IMR-90 (cell line): ENCODE results near the gene MEGF8. TPM values are rescaled to one million over a fixed set of nuclear protein-coding genes. Genes with fewer than 3 reads are reported as not detected.
A peak's percentile ranks its signal among the peaks of the same experiment; 100 is the strongest.

ENCODE experiments used
- ATAC-seq: fragments of 200-7000 bp; cut with Tn5 transposase; 2 replicates; pipeline ENCODE4 v1.9.1; 2020; ENCODE audit warnings: low read depth, mild to moderate bottlenecking, moderate library complexity
- BruUV-seq: library from RNA; stranded (reverse); fragments of 400-500 nt; replicated peaks from 2 replicates; lab custom pipeline; 2021; lab: Mats Ljungman, UMichigan
- CTCF ChIA-PET: fragments of 300-600 bp; formaldehyde crosslinking; extraction: SDS; loops from one replicate; lab custom pipeline; 2021; ENCODE audit warnings: antibody characterized with exemption; lab: Yijun Ruan, JAX
- POLR2A ChIA-PET: fragments of 300-600 bp; sonication (Branson Sonifier 250); formaldehyde crosslinking; loops from one replicate; lab custom pipeline; 2022; ENCODE audit warnings: antibody characterized with exemption; ENCODE audit not compliant: unreplicated experiment; lab: Charles Lee
- DNase-seq: peaks from one replicate; pipeline ENCODE4 v3.0.0; 2013
- H2AFZ ChIP-seq: replicated peaks from 2 replicates; pipeline ENCODE3; 2013; ENCODE audit warnings: low read length, mild to moderate bottlenecking; ENCODE audit not compliant: poor library complexity
- H2AK5ac ChIP-seq: 2 replicates; pipeline ENCODE4 v1.6.1; 2013; ENCODE audit warnings: low read depth, low read length, inconsistent platforms
- H2AK9ac ChIP-seq: replicated peaks from 2 replicates; pipeline ENCODE3; 2013; ENCODE audit warnings: mild to moderate bottlenecking, low read depth, low read length, moderate library complexity; ENCODE audit not compliant: poor library complexity
- H2BK120ac ChIP-seq: 2 replicates; pipeline ENCODE4 v1.6.1; 2013; ENCODE audit warnings: low read depth, low read length, inconsistent platforms
- H2BK15ac ChIP-seq: 3 replicates; pipeline ENCODE4 v1.6.1; 2013; ENCODE audit warnings: low read depth, low read length, inconsistent platforms
- H2BK20ac ChIP-seq: 2 replicates; pipeline ENCODE4 v1.6.1; 2013; ENCODE audit warnings: low read depth, mild to moderate bottlenecking, inconsistent platforms, low read length, moderate library complexity
- H2BK5ac ChIP-seq: 2 replicates; pipeline ENCODE4 v1.6.1; 2013; ENCODE audit warnings: mild to moderate bottlenecking, low read depth, low read length, inconsistent platforms; ENCODE audit not compliant: poor library complexity, severe bottlenecking
- H3K14ac ChIP-seq: replicated peaks from 2 replicates; pipeline ENCODE4 v1.6.1; 2013; ENCODE audit warnings: low read depth, low read length, inconsistent platforms
- H3K18ac ChIP-seq: 2 replicates; pipeline ENCODE4 v1.6.1; 2013; ENCODE audit warnings: low read depth, low read length, control low read depth
- H3K23ac ChIP-seq: 2 replicates; pipeline ENCODE4 v1.6.1; 2013; ENCODE audit warnings: low read depth, low read length, inconsistent platforms
- H3K27ac ChIP-seq: 2 replicates; pipeline ENCODE4 v1.5.1; 2013; ENCODE audit warnings: mild to moderate bottlenecking, control low read depth, low read length; ENCODE audit not compliant: insufficient read depth
- H3K27me3 ChIP-seq: 2 replicates; pipeline ENCODE4 v1.6.1; 2013; ENCODE audit warnings: low read length; ENCODE audit not compliant: control insufficient read depth, insufficient read depth
- H3K36me3 ChIP-seq: 2 replicates; pipeline ENCODE4 v1.6.1; 2013; ENCODE audit warnings: low read length, mixed read lengths; ENCODE audit not compliant: control insufficient read depth, insufficient read depth
- H3K4ac ChIP-seq: 2 replicates; pipeline ENCODE4 v1.6.1; 2013; ENCODE audit warnings: low read depth, low read length, inconsistent platforms
- H3K4me1 ChIP-seq: 2 replicates; pipeline ENCODE4 v1.6.1; 2013; ENCODE audit warnings: low read length, mixed read lengths; ENCODE audit not compliant: control insufficient read depth, insufficient read depth
- H3K4me2 ChIP-seq: 2 replicates; pipeline ENCODE4 v1.6.1; 2013; ENCODE audit warnings: low read depth, mild to moderate bottlenecking, control low read depth, low read length, moderate library complexity
- H3K4me3 ChIP-seq: 2 replicates; pipeline ENCODE4 v1.5.1; 2013; ENCODE audit warnings: low read depth, mild to moderate bottlenecking, control low read depth, low read length, moderate library complexity; ENCODE audit not compliant: insufficient read depth
- H3K56ac ChIP-seq: 2 replicates; pipeline ENCODE4 v1.6.1; 2013; ENCODE audit warnings: low read length, inconsistent platforms; ENCODE audit not compliant: insufficient read depth; ENCODE audit errors: extremely low read depth
- H3K79me1 ChIP-seq, 2 experiments: 2 replicates each; pipeline ENCODE4 v1.6.1; 2013; ENCODE audit warnings: low read length in 2 of 2, inconsistent platforms in 1 of 2, low read depth in 1 of 2
- H3K9ac ChIP-seq: 2 replicates; pipeline ENCODE4 v1.6.1; 2013; ENCODE audit warnings: low read depth, low read length, control low read depth
- H3K9me1 ChIP-seq: 2 replicates; pipeline ENCODE4 v1.6.1; 2013; ENCODE audit warnings: low read length, inconsistent platforms; ENCODE audit not compliant: insufficient read depth
- H3K9me3 ChIP-seq: 2 replicates; pipeline ENCODE4 v1.6.1; 2013; ENCODE audit warnings: low read length; ENCODE audit not compliant: control insufficient read depth, insufficient read depth
- H4K20me1 ChIP-seq: 2 replicates; pipeline ENCODE4 v1.6.1; 2013; ENCODE audit warnings: low read length, inconsistent platforms; ENCODE audit not compliant: insufficient read depth
- H4K5ac ChIP-seq: 2 replicates; pipeline ENCODE4 v1.6.1; 2013; ENCODE audit warnings: mild to moderate bottlenecking, low read depth, low read length, control low read depth
- H4K8ac ChIP-seq, 2 experiments: 2 replicates each; pipeline ENCODE4 v1.6.1; 2013; ENCODE audit warnings: low read depth in 2 of 2, low read length in 2 of 2, control low read depth in 1 of 2, inconsistent platforms in 1 of 2
- H4K91ac ChIP-seq: 2 replicates; pipeline ENCODE4 v1.6.1; 2013; ENCODE audit warnings: low read depth, low read length, inconsistent platforms; ENCODE audit not compliant: insufficient read depth
- BHLHE40 ChIP-seq: fragments of 150-350 bp; IDR thresholded peaks from 2 replicates; pipeline ENCODE4 v1.6.1; 2016; ENCODE audit warnings: mild to moderate bottlenecking, low read depth, low read length
- CEBPB ChIP-seq: IDR thresholded peaks from 2 replicates; pipeline ENCODE4 v1.6.1; 2012; ENCODE audit warnings: low read depth, low read length, improper control_type of control experiment
- CHD1 ChIP-seq: IDR thresholded peaks from 2 replicates; pipeline ENCODE4 v1.6.1; 2012; ENCODE audit warnings: low read depth, low read length, improper control_type of control experiment
- FOS ChIP-seq: fragments of 150-350 bp; IDR thresholded peaks from 2 replicates; pipeline ENCODE4 v1.6.1; 2016; ENCODE audit warnings: low read depth, low read length
- MAFK ChIP-seq: IDR thresholded peaks from 2 replicates; pipeline ENCODE4 v1.6.1; 2012; ENCODE audit warnings: low read depth, low read length, improper control_type of control experiment
- MXI1 ChIP-seq: IDR thresholded peaks from 2 replicates; pipeline ENCODE4 v1.6.1; 2012; ENCODE audit warnings: low read depth, mild to moderate bottlenecking, low read length, moderate library complexity, borderline replicate concordance
- POLR2A ChIP-seq: IDR thresholded peaks from 2 replicates; pipeline ENCODE4 v1.6.1; 2012; ENCODE audit warnings: mild to moderate bottlenecking, low read depth, low read length
- RAD21 ChIP-seq: IDR thresholded peaks from 2 replicates; pipeline ENCODE4 v1.6.1; 2012; ENCODE audit warnings: low read length, improper control_type of control experiment
- RCOR1 ChIP-seq: IDR thresholded peaks from 2 replicates; pipeline ENCODE4 v1.6.1; 2012; ENCODE audit warnings: mild to moderate bottlenecking, low read length, improper control_type of control experiment; ENCODE audit not compliant: insufficient replicate concordance
- RFX5 ChIP-seq: IDR thresholded peaks from 2 replicates; pipeline ENCODE4 v1.8.0; 2012; ENCODE audit warnings: low read depth, mild to moderate bottlenecking, low read length, moderate library complexity
- SMC3 ChIP-seq: fragments of 150-350 bp; IDR thresholded peaks from 2 replicates; pipeline ENCODE4 v1.6.1; 2016; ENCODE audit warnings: low read depth, mild to moderate bottlenecking, antibody characterized with exemption, low read length, moderate library complexity
- USF2 ChIP-seq: fragments of 150-350 bp; IDR thresholded peaks from 2 replicates; pipeline ENCODE4 v1.6.1; 2017; ENCODE audit warnings: mild to moderate bottlenecking, antibody characterized with exemption, low read length, low read depth
- WGBS, 2 experiments: methylation state at CpG; one replicate each; pipeline versions ENCODE4 v1.1.5 to v1.1.7; 2013; ENCODE audit warnings: missing lambda C conversion rate in 2 of 2; ENCODE audit not compliant: insufficient read length in 1 of 2; ENCODE audit errors: extremely low coverage in 2 of 2; 5-methylcytosine and 5-hydroxymethylcytosine counted together
- dilution Hi-C: fragments of 300-500 bp; cut with HindIII; formaldehyde crosslinking; loops from one replicate; pipeline ENCODE4 v1.14.3; 2018; ENCODE audit warnings: low sequenced_read_pairs; ENCODE audit not compliant: unreplicated experiment
- in situ Hi-C: fragments of 300-500 bp; cut with MboI; formaldehyde crosslinking; loops from 3 replicates; pipeline ENCODE4 v1.14.3; 2019; ENCODE audit warnings: low sequenced_read_pairs, inconsistent platforms, mixed read lengths
- intact Hi-C: fragments of 100-400 bp; cut with micrococcal nuclease; formaldehyde crosslinking; loops from 2 replicates; pipeline ENCODE4 v1.10.0; 2022
- polyA plus RNA-seq, 3 experiments: library from polyadenylated mRNA; depleted of rRNA; stranded (reverse); fragments of >200 nt; gene quantifications; 2 replicates each; pipeline ENCODE4 v1.2.3, GENCODE V29; 2012; ENCODE audit warnings: low replicate concordance in 1 of 3
- total RNA-seq: library from RNA; depleted of rRNA; stranded (reverse); fragments of >200 nt; gene quantifications from 2 replicates; pipeline ENCODE4 v1.2.3, GENCODE V29; 2012

Gene MEGF8
- total and polyA plus RNA-seq, 2 of the 4 experiments (the other 2 are of a cell fraction), result 2.3 to 12.5 TPM

DNA sequence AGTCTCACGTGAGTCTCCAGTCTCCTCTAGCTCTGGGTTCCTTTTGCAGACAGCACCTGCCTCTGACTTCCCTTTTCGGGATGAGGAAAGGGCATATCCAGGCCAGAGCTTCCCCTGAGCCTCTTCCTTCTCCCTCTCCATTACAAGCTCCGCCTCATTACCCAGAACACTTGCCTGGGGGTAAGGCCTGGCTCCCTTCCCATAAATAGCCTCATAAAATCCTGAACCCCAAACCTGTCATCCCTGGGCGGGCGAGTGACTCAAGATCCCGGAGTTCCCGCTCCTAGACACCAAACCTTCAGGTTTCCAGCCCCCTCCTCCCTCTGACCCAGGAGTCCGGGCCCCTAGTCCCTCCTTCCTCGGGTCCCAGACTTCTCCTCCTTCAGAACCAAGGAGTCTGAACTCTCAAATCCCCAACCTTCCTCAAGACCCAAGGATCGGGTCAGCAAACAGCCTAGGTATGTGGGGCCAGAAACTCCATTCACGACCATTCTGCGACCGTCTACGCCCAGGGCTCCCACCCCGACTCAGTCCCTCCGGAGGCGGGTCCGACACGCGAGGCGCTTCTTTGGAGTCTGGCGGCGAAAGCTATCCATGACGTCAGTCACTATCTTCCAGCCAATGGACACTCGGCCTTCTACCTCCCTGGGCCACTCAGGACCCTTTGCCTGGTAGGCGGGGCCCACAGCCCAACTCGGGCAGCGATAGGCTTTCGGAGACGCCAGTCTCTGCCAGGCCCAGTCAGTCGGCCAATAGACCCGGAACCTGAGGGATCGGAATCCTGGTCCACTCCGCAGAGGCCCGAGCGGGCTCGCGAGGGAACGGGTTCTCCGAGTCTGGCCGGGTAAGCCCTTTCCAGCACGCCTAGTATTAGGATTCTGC lies 71.2 kb downstream of the MEGF8 start (continued):
- peak; percentile 61; the same call in 1 of the 2 replicates for TF ChIP-seq FOS

DNA sequence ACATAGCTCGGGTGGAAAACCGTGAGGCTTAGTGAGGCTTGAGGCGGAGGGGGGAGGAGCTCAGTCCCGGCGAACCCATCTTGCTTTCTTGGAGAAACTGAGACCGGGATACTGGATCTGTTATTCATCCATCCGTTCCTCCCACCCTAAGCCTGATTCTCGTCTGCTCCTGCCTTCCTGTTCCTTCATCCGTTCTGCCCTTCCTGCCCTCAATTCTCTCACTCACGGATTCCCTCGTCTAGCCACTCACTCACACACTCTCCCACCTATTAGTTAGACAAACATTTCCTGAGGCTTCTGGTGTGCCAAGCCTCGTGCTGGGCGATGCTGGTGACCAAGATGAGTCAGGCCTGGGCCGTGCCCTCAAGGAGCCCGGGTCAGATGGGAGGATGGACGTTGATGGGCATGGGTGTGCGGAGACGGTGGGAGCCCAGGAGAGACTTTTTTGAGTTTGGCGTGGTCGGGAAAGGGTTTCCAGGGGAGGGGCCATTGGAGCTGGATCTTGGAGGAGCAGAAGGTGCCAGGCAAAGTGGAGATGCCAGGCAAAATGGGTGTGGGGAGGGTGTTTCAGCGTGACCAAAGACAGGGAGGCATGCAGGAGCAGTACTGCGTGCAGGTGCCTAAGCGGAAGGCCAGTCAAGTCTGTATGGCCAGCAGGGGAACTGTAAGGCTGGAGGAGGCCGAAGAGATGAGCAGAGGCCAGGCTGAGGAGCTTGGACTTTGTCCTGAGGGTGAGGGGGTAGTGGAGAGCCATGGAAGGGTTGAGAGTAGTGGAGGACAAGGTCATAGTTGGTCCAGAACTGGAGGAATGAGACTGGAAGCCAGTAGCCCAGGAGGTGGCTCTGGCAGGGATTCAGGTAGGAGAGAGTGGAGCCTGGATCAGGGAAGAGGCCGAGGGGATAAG lies 72.1 kb downstream of the MEGF8 start:
- H2AK5ac ChIP-seq, result peak overlapping the region; percentile 80; the same call in 1 of the 2 replicates
- dilution Hi-C loops, result no loop called here
- peak overlapping the region; percentile 38 for H3K56ac ChIP-seq
- ChIA-PET POLR2A (no interaction called here), CTCF (no interaction called here)
- no peak overlapping the region for H2BK20ac ChIP-seq
- ATAC-seq (no peak; the same call in 1 of the 2 replicates), DNase-seq (no peak)
- peak overlapping the region; percentile 11 for H3K18ac ChIP-seq
- peak overlapping the region; percentile 63 for H3K4me3 ChIP-seq
- intact Hi-C loops, result no loop called here
- H3K9me1 ChIP-seq, result peaks cover 19% of the 10 kb centered on the region
- H3K4me1 ChIP-seq, result peaks cover 7% of the 10 kb centered on the region; the same call in 1 of the 2 replicates
- H3K23ac ChIP-seq, result peak overlapping the region; percentile 82; the same call in 1 of the 2 replicates
- H2BK15ac ChIP-seq, result no peak overlapping the region
- in situ Hi-C loops, result loop anchor here (10.0 kb wide), 1 partner anchor 283 kb away; no protein-coding TSS in a partner anchor
- peaks cover 0 to 37% of the 10 kb centered on the region in 2 experiments; a peak in 2 of 4 replicates for H3K79me1 ChIP-seq
- no peaks in the 10 kb centered on the region for H3K36me3 ChIP-seq
- H4K5ac ChIP-seq, result peak overlapping the region; percentile 41
- peak overlapping the region; percentile 80 for H3K4me2 ChIP-seq
- peak overlapping the region; percentile 42 for H3K27ac ChIP-seq
- peak overlapping the region; percentile 55 for H4K91ac ChIP-seq
- peak overlapping the region; percentile 55 to 83 for H4K8ac ChIP-seq
- no peaks in the 10 kb centered on the region for H4K20me1 ChIP-seq
- WGBS, 2 experiments, result 26% methylated on average over 13 of the region's 25 CpGs; no CpG with 5 or more reads in 1 of the 2 experiments
- H3K14ac ChIP-seq, result peak overlapping the region; percentile 89
- peak overlapping the region; percentile 46 for H2BK120ac ChIP-seq
- peak overlapping the region; percentile 6 for H2AK9ac ChIP-seq
- H3K27me3 ChIP-seq, result peaks cover 5% of the 10 kb centered on the region; the same call in 1 of the 2 replicates
- TF ChIP-seq BHLHE40, result no peak
- TF ChIP-seq MXI1, result no peak
- no peak for TF ChIP-seq POLR2A
- no peak for TF ChIP-seq FOS
- no peak for TF ChIP-seq RFX5
- no peak for TF ChIP-seq CHD1
- TF ChIP-seq USF2, result no peak
- no peak for TF ChIP-seq SMC3
- no peak for TF ChIP-seq RCOR1
- TF ChIP-seq CEBPB, result no peak
- TF ChIP-seq RAD21, result no peak
- no peak for TF ChIP-seq MAFK
- H3K9me3 ChIP-seq, result no peaks in the 10 kb centered on the region
- H3K9ac ChIP-seq, result peak overlapping the region; percentile 79
- peak overlapping the region; percentile 90 for H2AFZ ChIP-seq
- BruUV-seq, result no TSS peak
- peak overlapping the region; percentile 51 for H2BK5ac ChIP-seq
- H3K4ac ChIP-seq, result peak overlapping the region; percentile 82
